Measurements from ENCODE around the gene DCUN1D1. TPM values are rescaled to one million over a fixed set of nuclear protein-coding genes. Genes with fewer than 3 reads are reported as not detected.

DCUN1D1 gene
- 98.7 and 99.3 TPM in 2 replicates for total RNA-seq (2022)
- Bru-seq, nascent RNA = percentile 93 among the genes with signal in this experiment
- percentile 97 among the genes with signal in this experiment for BruChase-seq, experiment 1, labeled RNA remaining after a 6-hour chase
- BruChase-seq, experiment 2, labeled RNA remaining after a 2-hour chase = percentile 97 among the genes with signal in this experiment
- long read RNA-seq, full-length matches to known transcripts = 33 of 84 reads
- long read RNA-seq, partial matches to known transcripts = 13 of 84 reads
- long read RNA-seq, other reads (novel, unspliced or antisense) = 38 of 84 reads

DNA sequence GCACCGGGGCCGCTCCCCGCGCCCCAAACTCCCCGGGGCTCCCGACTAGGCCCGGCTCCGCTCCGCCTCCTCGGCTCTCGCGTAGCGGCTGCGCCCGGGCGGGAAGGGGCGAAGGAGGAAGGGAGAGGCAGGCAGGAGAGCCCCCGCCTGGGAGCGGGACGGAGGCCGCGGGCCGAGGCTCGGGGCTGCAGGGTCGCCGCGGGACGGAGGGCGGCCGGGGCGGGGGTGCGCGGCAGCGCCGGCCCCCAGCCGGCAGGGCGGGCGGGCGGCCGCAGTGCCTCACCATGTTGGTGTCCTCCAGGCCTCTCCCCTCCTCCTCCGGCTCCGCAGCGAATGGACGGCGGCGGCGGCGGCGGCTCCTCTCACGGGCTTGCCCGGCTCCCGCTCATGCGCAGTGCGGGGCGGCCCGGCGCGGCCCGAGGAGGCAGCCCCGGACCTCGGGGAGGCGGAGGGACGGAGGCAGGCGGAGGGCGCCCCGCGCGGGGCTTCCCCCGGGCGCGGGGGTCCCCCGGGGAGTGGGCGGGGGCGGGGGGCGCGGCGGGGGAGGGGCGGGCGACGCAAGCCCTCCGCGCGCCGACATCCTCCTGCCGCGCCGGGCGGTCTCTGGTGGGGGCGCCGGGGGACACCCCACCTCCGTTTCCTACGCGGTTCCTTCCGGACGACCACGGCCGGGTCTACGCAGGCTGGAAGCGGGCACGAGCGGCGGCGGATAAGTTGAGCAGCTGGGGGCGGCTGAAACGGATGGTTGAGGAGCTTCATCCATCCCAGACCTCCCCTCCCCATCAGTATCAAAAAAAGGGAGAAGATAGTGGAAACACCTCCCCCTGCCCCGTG, at the start of gene DCUN1D1:
Gene DCUN1D1, minus strand, starts transcription at position 335 of the 834 bp plus-strand sequence. Its CDS starts 49 bp downstream, at position 286.
- no peaks in the 10 kb centered on the region for H3K9me3 Mint-ChIP-seq (ENCODE audit: low read depth, unreplicated experiment)
- peaks cover 25% of the 10 kb centered on the region for H3K36me3 Mint-ChIP-seq (ENCODE audit: insufficient read depth, unreplicated experiment)
- peak; percentile 98 for DNase-seq
- TF ChIP-seq, protein P1, sequence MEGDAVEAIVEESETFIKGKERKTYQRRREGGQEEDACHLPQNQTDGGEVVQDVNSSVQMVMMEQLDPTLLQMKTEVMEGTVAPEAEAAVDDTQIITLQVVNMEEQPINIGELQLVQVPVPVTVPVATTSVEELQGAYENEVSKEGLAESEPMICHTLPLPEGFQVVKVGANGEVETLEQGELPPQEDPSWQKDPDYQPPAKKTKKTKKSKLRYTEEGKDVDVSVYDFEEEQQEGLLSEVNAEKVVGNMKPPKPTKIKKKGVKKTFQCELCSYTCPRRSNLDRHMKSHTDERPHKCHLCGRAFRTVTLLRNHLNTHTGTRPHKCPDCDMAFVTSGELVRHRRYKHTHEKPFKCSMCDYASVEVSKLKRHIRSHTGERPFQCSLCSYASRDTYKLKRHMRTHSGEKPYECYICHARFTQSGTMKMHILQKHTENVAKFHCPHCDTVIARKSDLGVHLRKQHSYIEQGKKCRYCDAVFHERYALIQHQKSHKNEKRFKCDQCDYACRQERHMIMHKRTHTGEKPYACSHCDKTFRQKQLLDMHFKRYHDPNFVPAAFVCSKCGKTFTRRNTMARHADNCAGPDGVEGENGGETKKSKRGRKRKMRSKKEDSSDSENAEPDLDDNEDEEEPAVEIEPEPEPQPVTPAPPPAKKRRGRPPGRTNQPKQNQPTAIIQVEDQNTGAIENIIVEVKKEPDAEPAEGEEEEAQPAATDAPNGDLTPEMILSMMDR (IDR thresholded peaks at IDR 0.05; ENCODE audit: unreplicated experiment) = no peak
- intact Hi-C loops (cut with micrococcal nuclease; ENCODE audit: unreplicated experiment) = no loop called here
- peaks cover 9% of the 10 kb centered on the region for H3K4me1 Mint-ChIP-seq (ENCODE audit: low read depth, unreplicated experiment)
- H3K27ac Mint-ChIP-seq (ENCODE audit: unreplicated experiment) = peak within 1 kb of the TSS; percentile 77
- no TSS peak for BruUV-seq (replicated peaks)
- CTCF ChIA-PET = no interaction called here
- peak within 1 kb of the TSS; percentile 92 for H3K4me3 Mint-ChIP-seq (ENCODE audit: low read depth, unreplicated experiment)
- no peaks in the 10 kb centered on the region for H3K27me3 Mint-ChIP-seq (ENCODE audit: unreplicated experiment)

DNA sequence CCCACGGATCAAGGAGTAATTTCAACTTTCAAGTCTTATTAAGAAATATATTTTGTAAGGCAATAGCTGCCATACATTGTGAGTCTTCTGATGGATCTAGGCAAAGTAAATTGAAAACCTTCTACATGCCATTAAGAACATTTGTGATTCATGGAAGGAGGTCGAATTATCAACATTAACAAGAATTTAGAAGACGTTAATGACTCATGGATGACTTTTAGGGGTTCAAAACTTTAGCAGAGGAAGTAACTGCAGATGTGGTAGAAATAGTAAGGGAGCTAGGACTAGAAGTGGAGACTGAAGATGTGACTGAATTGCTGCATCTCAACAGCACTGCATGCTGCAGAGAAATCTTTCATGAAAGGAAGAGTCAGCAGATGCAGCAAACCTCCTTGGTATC, 48.1 kb upstream of the DCUN1D1 start:
- intact Hi-C loops (cut with micrococcal nuclease; ENCODE audit: unreplicated experiment) = no loop called here
- CTCF ChIA-PET = no interaction called here
- Mint-ChIP-seq H3K4me3 (ENCODE audit: low read depth, unreplicated experiment) (no peak overlapping the region), H3K27ac (ENCODE audit: unreplicated experiment) (no peak overlapping the region), H3K4me1 (ENCODE audit: low read depth, unreplicated experiment) (no peaks in the 10 kb centered on the region), H3K27me3 (ENCODE audit: unreplicated experiment) (no peaks in the 10 kb centered on the region), H3K36me3 (ENCODE audit: insufficient read depth, unreplicated experiment) (peaks cover 36% of the 10 kb centered on the region), H3K9me3 (ENCODE audit: low read depth, unreplicated experiment) (no peaks in the 10 kb centered on the region)
- TF ChIP-seq, protein P1 (IDR thresholded peaks at IDR 0.05; ENCODE audit: unreplicated experiment) = no peak
- no peak for DNase-seq
- BruUV-seq (replicated peaks) = no TSS peak

DNA sequence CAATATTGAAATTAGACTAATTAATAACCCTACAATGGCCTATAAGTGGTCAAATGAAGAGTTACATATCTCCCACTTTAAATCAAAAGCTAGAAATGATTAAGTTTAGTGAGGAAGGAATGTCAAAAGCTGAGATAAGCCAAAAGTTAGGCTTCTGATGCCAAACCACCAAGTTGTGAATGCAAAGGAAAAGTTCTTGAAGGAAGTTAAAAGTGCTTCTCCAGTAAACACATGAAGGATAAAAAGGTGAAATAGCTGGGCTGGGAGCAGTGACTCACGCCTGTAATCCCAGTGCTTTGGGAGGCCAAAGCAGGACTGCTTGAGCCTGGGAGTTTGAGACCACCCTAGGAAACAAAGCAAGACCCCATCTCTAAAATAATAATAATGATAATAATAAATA, 46.9 kb upstream of the DCUN1D1 start:
- no peaks in the 10 kb centered on the region for H3K9me3 Mint-ChIP-seq (ENCODE audit: low read depth, unreplicated experiment)
- H3K4me1 Mint-ChIP-seq (ENCODE audit: low read depth, unreplicated experiment) = no peaks in the 10 kb centered on the region
- no peak overlapping the region for H3K27ac Mint-ChIP-seq (ENCODE audit: unreplicated experiment)
- intact Hi-C loops (cut with micrococcal nuclease; ENCODE audit: unreplicated experiment) = no loop called here
- no peaks in the 10 kb centered on the region for H3K27me3 Mint-ChIP-seq (ENCODE audit: unreplicated experiment)
- H3K4me3 Mint-ChIP-seq (ENCODE audit: low read depth, unreplicated experiment) = no peak overlapping the region
- no TSS peak for BruUV-seq (replicated peaks)
- no peak for DNase-seq
- CTCF ChIA-PET = no interaction called here
- peaks cover 25% of the 10 kb centered on the region for H3K36me3 Mint-ChIP-seq (ENCODE audit: insufficient read depth, unreplicated experiment)
- TF ChIP-seq, protein P1 (IDR thresholded peaks at IDR 0.05; ENCODE audit: unreplicated experiment) = no peak

DNA sequence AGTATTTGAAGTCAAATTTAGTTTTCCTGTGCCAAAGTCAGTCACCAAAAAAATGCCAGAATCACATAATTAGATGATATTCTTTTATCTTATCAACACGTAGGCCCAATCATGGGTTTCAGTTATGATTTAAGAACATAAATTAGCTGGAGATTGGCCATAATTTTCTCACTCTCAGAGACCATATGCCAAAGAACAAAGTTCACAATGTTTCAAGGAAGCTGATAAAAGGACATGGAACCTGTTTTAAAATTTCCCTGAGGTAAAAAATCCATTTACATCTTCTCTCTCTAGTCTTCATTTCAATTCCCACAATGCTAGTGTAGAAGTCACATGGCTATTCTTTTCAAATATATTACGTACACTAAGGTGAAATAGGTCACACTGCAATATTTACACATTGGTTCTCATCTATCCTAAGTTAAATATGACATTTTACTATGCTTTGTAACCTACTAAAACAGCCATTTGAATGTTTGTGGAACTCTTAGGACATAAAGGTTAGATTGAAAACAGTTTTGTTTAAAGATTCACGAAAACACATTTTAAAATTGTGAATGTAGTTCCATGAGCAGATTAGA, 42.7 kb upstream of the DCUN1D1 start:
- H3K36me3 Mint-ChIP-seq (ENCODE audit: insufficient read depth, unreplicated experiment) = peaks cover 18% of the 10 kb centered on the region
- no peak overlapping the region for H3K27ac Mint-ChIP-seq (ENCODE audit: unreplicated experiment)
- intact Hi-C loops (cut with micrococcal nuclease; ENCODE audit: unreplicated experiment) = no loop called here
- H3K27me3 Mint-ChIP-seq (ENCODE audit: unreplicated experiment) = no peaks in the 10 kb centered on the region
- H3K4me3 Mint-ChIP-seq (ENCODE audit: low read depth, unreplicated experiment) = no peak overlapping the region
- CTCF ChIA-PET = no interaction called here
- no peaks in the 10 kb centered on the region for H3K9me3 Mint-ChIP-seq (ENCODE audit: low read depth, unreplicated experiment)
- TF ChIP-seq, protein P1 (IDR thresholded peaks at IDR 0.05; ENCODE audit: unreplicated experiment) = no peak
- H3K4me1 Mint-ChIP-seq (ENCODE audit: low read depth, unreplicated experiment) = no peaks in the 10 kb centered on the region
- DNase-seq = no peak
- BruUV-seq (replicated peaks) = no TSS peak
